ENCODE results near the gene DVL1. TPM values are rescaled to one million over a fixed set of nuclear protein-coding genes. Genes with fewer than 3 reads are reported as not detected.

DVL1 gene
- total and polyA plus RNA-seq, 2 of the 13 experiments (the other 11 are each of a cell fraction or from before 2014, with no cell fraction given) = 30.8 to 60.4 TPM

DNA sequence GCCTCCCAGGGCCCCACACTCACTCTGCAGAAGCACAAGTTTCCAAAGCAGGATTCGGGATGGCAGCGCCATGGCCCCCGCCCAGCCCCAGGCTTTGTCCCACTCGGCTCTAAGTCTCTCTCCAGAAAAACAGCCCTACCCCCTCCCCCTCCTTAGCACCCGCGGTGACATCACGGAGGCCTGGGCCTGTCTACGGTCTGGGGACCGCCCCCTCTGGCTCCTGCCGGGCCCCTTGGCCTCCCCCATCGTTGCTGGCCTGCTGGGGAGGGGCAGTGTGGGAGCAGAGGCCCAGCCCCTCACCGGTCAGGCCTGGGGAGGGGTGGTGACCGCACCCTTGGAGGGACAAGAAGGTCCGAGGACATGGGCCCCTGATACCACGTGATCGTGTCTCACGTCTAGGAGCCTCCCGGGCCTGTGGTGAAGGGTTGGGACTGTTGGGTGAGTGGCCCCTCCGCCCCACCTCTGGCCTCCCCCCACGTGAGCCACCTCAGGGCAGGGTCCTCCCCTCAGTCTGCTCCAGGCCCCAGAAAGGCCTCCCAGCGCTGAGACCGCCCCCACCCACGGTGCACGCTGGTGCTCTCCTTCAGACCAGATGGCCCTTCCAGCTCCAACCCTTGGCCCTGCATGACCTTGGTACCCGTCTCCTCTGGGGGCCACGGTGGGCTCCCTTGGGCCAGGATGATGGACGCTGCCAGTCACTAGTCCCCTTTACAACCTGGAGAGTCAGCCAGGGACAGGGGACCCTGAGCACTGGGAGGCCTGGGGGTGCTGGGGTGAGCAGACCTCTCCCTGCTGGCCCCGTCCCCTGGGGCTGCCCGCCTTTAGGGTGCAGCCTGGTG, 9.4 kb upstream of the DVL1 start, which contains the start of gene MXRA8 (continued):
- TF ChIP-seq, protein P1, sequence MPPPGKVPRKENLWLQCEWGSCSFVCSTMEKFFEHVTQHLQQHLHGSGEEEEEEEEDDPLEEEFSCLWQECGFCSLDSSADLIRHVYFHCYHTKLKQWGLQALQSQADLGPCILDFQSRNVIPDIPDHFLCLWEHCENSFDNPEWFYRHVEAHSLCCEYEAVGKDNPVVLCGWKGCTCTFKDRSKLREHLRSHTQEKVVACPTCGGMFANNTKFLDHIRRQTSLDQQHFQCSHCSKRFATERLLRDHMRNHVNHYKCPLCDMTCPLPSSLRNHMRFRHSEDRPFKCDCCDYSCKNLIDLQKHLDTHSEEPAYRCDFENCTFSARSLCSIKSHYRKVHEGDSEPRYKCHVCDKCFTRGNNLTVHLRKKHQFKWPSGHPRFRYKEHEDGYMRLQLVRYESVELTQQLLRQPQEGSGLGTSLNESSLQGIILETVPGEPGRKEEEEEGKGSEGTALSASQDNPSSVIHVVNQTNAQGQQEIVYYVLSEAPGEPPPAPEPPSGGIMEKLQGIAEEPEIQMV (CRISPR knock-in tag; IDR thresholded peaks at IDR 0.05; ENCODE audit: low read depth) = no peak
- TF ChIP-seq FOXA3 (CRISPR knock-in tag; IDR thresholded peaks at IDR 0.05) = no peak; the same call in 1 of the 2 replicates
- TF ChIP-seq ZFY (CRISPR knock-in tag; IDR thresholded peaks at IDR 0.05) = peak; percentile 67
- TF ChIP-seq, protein P2, sequence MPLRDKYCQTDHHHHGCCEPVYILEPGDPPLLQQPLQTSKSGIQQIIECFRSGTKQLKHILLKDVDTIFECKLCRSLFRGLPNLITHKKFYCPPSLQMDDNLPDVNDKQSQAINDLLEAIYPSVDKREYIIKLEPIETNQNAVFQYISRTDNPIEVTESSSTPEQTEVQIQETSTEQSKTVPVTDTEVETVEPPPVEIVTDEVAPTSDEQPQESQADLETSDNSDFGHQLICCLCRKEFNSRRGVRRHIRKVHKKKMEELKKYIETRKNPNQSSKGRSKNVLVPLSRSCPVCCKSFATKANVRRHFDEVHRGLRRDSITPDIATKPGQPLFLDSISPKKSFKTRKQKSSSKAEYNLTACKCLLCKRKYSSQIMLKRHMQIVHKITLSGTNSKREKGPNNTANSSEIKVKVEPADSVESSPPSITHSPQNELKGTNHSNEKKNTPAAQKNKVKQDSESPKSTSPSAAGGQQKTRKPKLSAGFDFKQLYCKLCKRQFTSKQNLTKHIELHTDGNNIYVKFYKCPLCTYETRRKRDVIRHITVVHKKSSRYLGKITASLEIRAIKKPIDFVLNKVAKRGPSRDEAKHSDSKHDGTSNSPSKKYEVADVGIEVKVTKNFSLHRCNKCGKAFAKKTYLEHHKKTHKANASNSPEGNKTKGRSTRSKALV (CRISPR knock-in tag; IDR thresholded peaks at IDR 0.05) = no peak
- TF ChIP-seq HNRNPL (IDR thresholded peaks at IDR 0.05; ENCODE audit: low read depth, low read length) = 0 out of 2 replicates have a peak, but pooled peaks have one; percentile 31
- no peak for TF ChIP-seq TAF15 (IDR thresholded peaks at IDR 0.05; ENCODE audit: low read depth, low read length, poor library complexity, severe bottlenecking)
- TF ChIP-seq BHLHE40 (IDR thresholded peaks at IDR 0.05; ENCODE audit: low read length) = no peak
- TF ChIP-seq ZNF564 (CRISPR knock-in tag; IDR thresholded peaks at IDR 0.05) = no peak
- TF ChIP-seq, protein P3, sequence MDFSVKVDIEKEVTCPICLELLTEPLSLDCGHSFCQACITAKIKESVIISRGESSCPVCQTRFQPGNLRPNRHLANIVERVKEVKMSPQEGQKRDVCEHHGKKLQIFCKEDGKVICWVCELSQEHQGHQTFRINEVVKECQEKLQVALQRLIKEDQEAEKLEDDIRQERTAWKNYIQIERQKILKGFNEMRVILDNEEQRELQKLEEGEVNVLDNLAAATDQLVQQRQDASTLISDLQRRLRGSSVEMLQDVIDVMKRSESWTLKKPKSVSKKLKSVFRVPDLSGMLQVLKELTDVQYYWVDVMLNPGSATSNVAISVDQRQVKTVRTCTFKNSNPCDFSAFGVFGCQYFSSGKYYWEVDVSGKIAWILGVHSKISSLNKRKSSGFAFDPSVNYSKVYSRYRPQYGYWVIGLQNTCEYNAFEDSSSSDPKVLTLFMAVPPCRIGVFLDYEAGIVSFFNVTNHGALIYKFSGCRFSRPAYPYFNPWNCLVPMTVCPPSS (IDR thresholded peaks at IDR 0.05) = no peak
- no peak for TF ChIP-seq BRD4 (CRISPR knock-in tag; IDR thresholded peaks at IDR 0.05)
- TF ChIP-seq EZH2 (conservative IDR thresholded peaks at IDR 0.05; ENCODE audit: low read depth, low read length) = no peak
- peak; percentile 41; the same call in 1 of the 2 replicates for TF ChIP-seq SIN3A (IDR thresholded peaks at IDR 0.05; ENCODE audit: borderline replicate concordance, low read depth, low read length)
- TF ChIP-seq, protein P4, sequence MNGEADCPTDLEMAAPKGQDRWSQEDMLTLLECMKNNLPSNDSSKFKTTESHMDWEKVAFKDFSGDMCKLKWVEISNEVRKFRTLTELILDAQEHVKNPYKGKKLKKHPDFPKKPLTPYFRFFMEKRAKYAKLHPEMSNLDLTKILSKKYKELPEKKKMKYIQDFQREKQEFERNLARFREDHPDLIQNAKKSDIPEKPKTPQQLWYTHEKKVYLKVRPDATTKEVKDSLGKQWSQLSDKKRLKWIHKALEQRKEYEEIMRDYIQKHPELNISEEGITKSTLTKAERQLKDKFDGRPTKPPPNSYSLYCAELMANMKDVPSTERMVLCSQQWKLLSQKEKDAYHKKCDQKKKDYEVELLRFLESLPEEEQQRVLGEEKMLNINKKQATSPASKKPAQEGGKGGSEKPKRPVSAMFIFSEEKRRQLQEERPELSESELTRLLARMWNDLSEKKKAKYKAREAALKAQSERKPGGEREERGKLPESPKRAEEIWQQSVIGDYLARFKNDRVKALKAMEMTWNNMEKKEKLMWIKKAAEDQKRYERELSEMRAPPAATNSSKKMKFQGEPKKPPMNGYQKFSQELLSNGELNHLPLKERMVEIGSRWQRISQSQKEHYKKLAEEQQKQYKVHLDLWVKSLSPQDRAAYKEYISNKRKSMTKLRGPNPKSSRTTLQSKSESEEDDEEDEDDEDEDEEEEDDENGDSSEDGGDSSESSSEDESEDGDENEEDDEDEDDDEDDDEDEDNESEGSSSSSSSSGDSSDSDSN (CRISPR knock-in tag; IDR thresholded peaks at IDR 0.05) = peak; percentile 44; the same call in 1 of the 2 replicates
- TF ChIP-seq U2AF1 (optimal IDR thresholded peaks at IDR 0.05; ENCODE audit: low read depth, low read length) = peak; percentile 21
- no peak for TF ChIP-seq EP300 (IDR thresholded peaks at IDR 0.05; ENCODE audit: low read depth in 2 of 2, low read length in 2 of 2)
- TF ChIP-seq EP300 (CRISPR knock-in tag; IDR thresholded peaks at IDR 0.05; ENCODE audit: borderline replicate concordance) = no peak
- TF ChIP-seq, protein P5, sequence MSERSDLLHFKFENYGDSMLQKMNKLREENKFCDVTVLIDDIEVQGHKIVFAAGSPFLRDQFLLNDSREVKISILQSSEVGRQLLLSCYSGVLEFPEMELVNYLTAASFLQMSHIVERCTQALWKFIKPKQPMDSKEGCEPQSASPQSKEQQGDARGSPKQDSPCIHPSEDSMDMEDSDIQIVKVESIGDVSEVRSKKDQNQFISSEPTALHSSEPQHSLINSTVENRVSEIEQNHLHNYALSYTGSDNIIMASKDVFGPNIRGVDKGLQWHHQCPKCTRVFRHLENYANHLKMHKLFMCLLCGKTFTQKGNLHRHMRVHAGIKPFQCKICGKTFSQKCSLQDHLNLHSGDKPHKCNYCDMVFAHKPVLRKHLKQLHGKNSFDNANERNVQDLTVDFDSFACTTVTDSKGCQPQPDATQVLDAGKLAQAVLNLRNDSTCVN (CRISPR knock-in tag; IDR thresholded peaks at IDR 0.05; ENCODE audit: borderline replicate concordance) = peak; percentile 75; the same call in 1 of the 2 replicates
- TF ChIP-seq NFE2L2 (IDR thresholded peaks at IDR 0.05; ENCODE audit: low read length) = no peak
- TF ChIP-seq, protein P6, sequence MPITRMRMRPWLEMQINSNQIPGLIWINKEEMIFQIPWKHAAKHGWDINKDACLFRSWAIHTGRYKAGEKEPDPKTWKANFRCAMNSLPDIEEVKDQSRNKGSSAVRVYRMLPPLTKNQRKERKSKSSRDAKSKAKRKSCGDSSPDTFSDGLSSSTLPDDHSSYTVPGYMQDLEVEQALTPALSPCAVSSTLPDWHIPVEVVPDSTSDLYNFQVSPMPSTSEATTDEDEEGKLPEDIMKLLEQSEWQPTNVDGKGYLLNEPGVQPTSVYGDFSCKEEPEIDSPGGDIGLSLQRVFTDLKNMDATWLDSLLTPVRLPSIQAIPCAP (CRISPR knock-in tag; IDR thresholded peaks at IDR 0.05; ENCODE audit: low read depth) = no peak
- TF ChIP-seq ZBTB21 (CRISPR knock-in tag; IDR thresholded peaks at IDR 0.05) = peak; percentile 32

Measured in HepG2 (cell line).